Duodenal mucosa (tissue), 2 donors: Measurements from ENCODE around the gene EIF4EBP2.

Source experiments
- H3K27ac ChIP-seq: one replicate; pipeline ENCODE4 v1.7.0; 2013; ENCODE audit warnings: low read depth, low read length
- H3K27me3 ChIP-seq, 2 donors: one replicate each; pipeline ENCODE4 v1.7.0; 2013; ENCODE audit warnings: low read length in 2 of 2, control low read depth in 1 of 2; ENCODE audit not compliant: insufficient read depth in 2 of 2, control insufficient read depth in 1 of 2
- H3K36me3 ChIP-seq, 2 donors: one replicate each; pipeline ENCODE4 v1.7.0; 2013; ENCODE audit warnings: low read length in 2 of 2, control low read depth in 1 of 2; ENCODE audit not compliant: insufficient read depth in 2 of 2, control insufficient read depth in 1 of 2
- H3K4me1 ChIP-seq, 2 donors: one replicate each; pipeline ENCODE4 v1.7.0; 2013; ENCODE audit warnings: low read length in 2 of 2, control low read depth in 1 of 2; ENCODE audit not compliant: insufficient read depth in 2 of 2, control insufficient read depth in 1 of 2
- H3K4me3 ChIP-seq, 2 donors: one replicate each; pipeline ENCODE4 v1.7.0; 2013; ENCODE audit warnings: low read length in 2 of 2, low read depth in 1 of 2
- H3K9ac ChIP-seq, 2 donors: one replicate each; pipeline ENCODE4 v1.7.0; 2013; ENCODE audit warnings: low read length in 2 of 2, low read depth in 1 of 2
- H3K9me3 ChIP-seq, 2 donors: one replicate each; pipeline ENCODE4 v1.7.0; 2013; ENCODE audit warnings: low read length in 2 of 2, control low read depth in 1 of 2; ENCODE audit not compliant: control insufficient read depth in 1 of 2

EIF4EBP2 gene

DNA sequence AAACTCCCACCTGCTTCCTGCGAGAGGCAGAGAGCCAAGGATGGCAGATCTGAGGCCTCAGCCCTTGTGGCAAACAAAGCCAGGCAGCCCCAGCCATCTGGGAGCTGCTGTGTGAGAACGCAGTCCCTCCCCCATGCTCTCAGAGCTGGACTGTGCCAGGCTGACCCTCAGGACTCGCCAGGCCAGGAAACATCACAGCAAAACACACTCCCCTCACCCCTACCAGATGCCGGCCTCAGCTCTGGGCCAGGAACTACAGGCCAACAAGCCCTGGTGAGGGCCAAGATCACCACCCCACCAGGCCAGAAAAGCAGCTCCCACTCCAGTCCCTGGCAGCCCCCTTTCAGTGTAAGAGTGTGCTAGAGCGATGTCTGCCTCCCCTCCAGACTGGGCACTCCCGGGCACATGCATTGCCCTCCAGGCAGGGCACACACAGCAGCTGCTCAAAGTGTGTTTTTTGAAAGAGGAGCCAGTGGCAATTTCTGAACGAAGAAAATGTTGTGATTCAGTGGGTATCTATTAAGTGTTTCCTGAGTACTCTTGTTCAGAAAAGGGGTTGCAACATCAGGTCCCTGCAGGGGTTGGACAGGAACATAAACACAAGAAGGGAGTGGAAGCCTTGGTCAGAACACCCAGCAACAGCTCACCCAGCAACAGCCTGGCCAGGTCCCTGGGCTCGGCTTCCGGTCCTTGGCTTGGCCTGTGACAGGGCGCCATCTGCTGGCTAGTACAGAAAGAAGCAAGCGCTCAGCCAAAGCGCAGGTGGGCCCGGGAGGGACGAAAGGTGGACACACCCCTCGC, 39.8 kb upstream of the EIF4EBP2 start:
- H3K27me3 ChIP-seq, result no peaks in the 10 kb centered on the region
- H3K36me3 ChIP-seq, result peaks cover 0 to 3% of the 10 kb centered on the region in 2 donors
- H3K9me3 ChIP-seq, result no peaks in the 10 kb centered on the region
- H3K4me3 ChIP-seq, result peak overlapping the region in 1 of 2 donors; percentile 2
- peak overlapping the region in 1 of 2 donors; percentile 15 for H3K9ac ChIP-seq
- H3K27ac ChIP-seq, result peak overlapping the region; percentile 27
- H3K4me1 ChIP-seq, result peaks cover 11 to 14% of the 10 kb centered on the region in 2 donors

DNA sequence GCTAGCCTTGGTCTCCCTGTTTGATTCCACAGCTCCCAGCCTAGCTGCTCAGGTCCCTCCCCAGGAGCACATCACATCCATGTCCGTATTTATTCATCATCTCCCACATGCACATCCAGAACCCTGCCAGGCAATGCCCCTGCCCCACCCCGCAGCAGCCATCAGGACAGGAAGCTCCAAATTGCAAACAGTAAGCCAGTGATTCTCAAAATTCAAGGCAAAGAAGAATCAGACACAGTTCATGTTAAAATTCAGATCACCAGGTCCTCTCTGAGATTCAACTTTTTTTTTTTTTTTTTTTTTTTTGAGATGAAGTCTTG, 39.2 kb upstream of the EIF4EBP2 start:
- H3K4me1 ChIP-seq, result peaks cover 11 to 15% of the 10 kb centered on the region in 2 donors
- no peaks in the 10 kb centered on the region for H3K27me3 ChIP-seq
- H3K9me3 ChIP-seq, result no peaks in the 10 kb centered on the region
- H3K9ac ChIP-seq, result no peak overlapping the region
- H3K36me3 ChIP-seq, result peaks cover 0 to 3% of the 10 kb centered on the region in 2 donors
- H3K4me3 ChIP-seq, result peak overlapping the region in 1 of 2 donors; percentile 2
- H3K27ac ChIP-seq, result no peak overlapping the region

DNA sequence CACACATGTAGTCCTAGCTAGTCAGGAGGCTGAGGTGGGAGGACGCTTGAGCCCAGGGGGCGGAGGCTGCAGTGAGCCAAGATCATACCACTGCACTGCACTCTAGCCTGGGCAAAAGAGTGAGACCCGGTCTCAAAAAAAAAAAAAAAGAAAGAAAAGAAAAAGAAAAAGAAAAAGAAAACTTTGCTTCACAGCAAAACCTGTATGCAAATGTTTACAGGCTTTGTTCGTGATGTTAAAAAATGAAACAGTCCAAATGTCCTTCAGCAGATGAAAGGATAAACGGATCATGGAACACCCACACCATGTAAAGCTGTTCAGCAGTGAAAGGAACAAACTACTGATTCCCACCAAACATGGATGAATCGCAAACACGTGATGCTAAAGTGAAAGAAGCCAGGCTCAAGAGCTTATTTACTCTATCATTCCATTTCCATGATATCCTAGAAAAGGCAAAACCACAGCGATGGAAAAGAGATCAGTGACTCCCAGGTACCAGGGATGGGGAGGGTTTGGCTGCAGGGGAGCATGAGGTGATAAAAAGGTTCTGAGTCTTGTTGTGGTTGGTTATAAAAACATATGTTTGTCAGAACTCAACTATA, 36.6 kb upstream of the EIF4EBP2 start:
- Histone ChIP-seq H3K27ac (no peak overlapping the region), H3K4me3 (no peak overlapping the region), H3K36me3 (no peaks in the 10 kb centered on the region), H3K4me1 (peaks cover 11 to 15% of the 10 kb centered on the region in 2 donors), H3K27me3 (no peaks in the 10 kb centered on the region), H3K9me3 (no peaks in the 10 kb centered on the region), H3K9ac (no peak overlapping the region)

DNA sequence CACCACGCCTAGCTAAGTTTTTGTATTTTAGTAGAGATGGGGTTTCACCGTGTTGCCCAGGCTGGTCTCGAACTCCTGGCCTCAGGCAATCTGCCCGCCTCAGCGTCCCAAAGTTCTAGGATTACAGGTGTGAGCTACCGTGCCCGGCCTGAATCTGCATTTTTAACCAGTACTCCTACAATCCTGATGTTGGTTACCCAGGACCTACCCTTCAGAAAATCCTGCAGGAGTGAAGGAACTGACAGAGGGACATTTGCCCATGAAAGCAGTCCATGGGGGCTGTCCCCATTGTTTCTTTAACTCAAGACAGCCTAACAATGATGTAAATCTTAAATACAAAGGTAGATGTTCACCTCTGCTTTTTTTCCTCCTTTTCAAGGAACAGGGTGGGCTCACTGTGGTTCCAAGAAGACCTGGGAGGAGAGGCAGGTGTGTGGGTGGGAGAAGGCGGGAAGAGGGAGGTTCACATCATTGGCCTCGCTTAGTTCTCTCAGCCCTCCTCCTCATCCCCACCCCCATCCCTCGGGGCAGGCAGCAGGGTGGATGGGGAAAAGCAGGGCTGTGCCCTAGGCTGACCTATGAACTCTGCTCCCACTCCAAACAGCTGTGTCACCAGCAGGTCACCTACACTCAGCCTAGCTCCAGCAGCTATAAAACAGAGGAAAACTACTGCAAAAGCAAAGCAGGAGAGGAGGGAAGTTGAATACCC, 35.0 kb upstream of the EIF4EBP2 start:
- H3K4me1 ChIP-seq, result peaks cover 8 to 12% of the 10 kb centered on the region in 2 donors
- no peak overlapping the region for H3K9ac ChIP-seq
- no peaks in the 10 kb centered on the region for H3K9me3 ChIP-seq
- H3K27me3 ChIP-seq, result no peaks in the 10 kb centered on the region
- no peak overlapping the region for H3K4me3 ChIP-seq
- no peaks in the 10 kb centered on the region for H3K36me3 ChIP-seq
- no peak overlapping the region for H3K27ac ChIP-seq

DNA sequence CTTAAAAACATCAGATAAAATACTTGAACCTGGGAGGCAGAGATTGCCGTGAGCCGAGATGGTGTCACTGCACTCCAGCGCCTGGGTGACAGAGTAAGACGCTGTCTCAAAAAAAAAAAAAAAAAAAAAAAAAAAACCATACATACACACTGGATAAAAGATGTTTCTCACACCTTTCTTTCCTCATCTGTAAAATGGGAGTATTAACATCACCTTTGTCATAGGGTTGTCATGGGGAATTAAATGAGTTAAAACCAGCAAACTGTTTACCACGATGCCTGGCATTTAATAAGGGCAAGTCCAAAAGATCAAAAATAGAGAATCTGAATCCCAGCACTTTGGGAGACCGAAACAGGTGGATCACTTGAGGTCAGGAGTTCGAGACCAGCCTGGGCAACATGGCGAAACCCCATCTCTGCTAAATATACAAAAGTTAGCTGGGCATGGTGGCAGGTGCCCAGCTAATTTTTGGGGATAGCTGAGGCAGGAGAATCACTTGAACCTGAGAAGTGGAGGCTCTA, 34.4 kb upstream of the EIF4EBP2 start:
- no peak overlapping the region for H3K9ac ChIP-seq
- H3K36me3 ChIP-seq, result no peaks in the 10 kb centered on the region
- H3K27me3 ChIP-seq, result no peaks in the 10 kb centered on the region
- peaks cover 2 to 5% of the 10 kb centered on the region in 2 donors for H3K4me1 ChIP-seq
- no peak overlapping the region for H3K27ac ChIP-seq
- H3K4me3 ChIP-seq, result no peak overlapping the region
- H3K9me3 ChIP-seq, result no peaks in the 10 kb centered on the region

DNA sequence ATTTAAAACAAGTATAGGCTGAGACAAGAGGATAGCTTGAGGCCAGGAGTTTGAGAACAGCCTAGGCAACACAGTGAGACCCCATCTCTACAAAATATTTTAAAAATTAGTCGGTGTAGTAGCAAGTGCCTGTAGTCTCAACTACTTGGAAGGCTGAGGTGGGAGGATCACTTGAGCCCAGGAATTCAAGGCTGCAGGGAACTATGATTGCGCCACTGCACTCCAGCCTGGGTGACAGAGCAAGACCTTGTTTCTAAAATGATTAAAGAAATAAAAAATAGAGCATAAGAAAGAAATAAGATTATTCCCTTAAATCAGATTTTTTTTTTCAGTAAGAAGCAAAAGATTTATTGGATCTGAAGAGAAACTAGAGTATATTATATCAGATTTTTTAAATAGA, 33.2 kb upstream of the EIF4EBP2 start:
- H3K27me3 ChIP-seq, result no peaks in the 10 kb centered on the region
- no peak overlapping the region for H3K9ac ChIP-seq
- no peaks in the 10 kb centered on the region for H3K9me3 ChIP-seq
- no peaks in the 10 kb centered on the region for H3K36me3 ChIP-seq
- no peak overlapping the region for H3K4me3 ChIP-seq
- no peak overlapping the region for H3K27ac ChIP-seq
- H3K4me1 ChIP-seq, result peaks cover 0 to 3% of the 10 kb centered on the region in 2 donors

DNA sequence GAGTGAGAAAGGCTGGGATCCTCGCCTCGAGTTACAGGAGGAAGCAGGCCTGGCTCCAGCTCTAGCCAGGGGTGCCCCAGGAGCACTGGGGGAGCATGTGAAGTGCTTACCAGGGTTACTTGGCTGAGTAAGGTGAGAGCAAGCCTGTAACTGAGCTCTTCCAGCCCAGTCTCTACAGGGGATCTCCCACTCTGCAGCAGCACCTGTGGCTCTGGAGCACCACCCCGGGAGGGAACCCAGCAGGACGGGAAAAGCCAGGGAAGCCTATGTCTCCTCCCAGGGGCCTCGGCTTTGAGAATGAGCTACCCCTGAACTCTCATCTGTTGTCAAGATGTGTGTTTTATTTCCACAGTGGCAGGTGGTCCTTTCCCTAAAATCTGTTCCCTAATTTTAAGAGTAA, 32.1 kb upstream of the EIF4EBP2 start:
- Histone ChIP-seq H3K36me3 (no peaks in the 10 kb centered on the region), H3K4me1 (peaks cover 0 to 3% of the 10 kb centered on the region in 2 donors), H3K9ac (no peak overlapping the region), H3K9me3 (no peaks in the 10 kb centered on the region), H3K27ac (no peak overlapping the region), H3K4me3 (no peak overlapping the region), H3K27me3 (no peaks in the 10 kb centered on the region)

DNA sequence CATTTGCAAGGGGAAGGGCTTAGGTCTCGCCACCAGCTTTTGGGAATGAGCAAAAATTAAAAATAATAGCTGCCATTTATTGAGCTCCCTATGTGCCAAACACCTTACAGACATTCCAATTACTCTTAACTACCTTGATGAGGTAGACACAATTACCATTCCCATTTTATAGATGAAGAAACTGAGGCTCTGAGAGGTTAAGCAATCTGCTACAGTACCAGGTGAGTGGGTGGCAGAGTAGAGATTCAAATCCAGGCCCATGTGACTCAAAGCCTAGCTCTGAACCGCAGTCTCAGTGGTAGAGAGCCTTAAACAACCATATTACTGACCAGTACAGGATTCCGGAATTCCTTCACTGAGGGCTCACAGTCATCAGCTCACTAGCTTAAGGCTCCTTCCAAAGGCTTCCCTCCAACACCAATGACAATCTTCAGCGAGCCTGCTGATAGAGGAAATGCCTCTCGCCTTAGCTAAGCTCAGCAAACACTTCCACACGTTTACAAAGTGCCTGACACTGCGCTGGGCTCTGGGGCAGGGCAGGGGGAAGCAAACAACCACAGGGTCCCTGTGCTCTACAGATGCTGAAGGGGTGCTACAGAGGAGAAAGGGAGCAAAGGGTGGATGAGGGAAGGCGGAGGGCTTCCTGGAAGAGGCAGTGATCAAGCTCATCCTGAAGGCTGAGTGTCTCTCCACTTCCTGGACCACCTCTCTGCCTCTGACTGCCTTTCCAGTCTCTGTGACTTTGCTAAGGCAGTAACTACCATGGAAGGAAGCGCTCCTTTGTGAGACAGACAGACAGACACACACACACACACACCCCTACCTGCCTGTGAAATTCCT, 28.9 kb upstream of the EIF4EBP2 start:
- H3K4me1 ChIP-seq, result peaks cover 0 to 7% of the 10 kb centered on the region in 2 donors
- no peaks in the 10 kb centered on the region for H3K36me3 ChIP-seq
- H3K9ac ChIP-seq, result no peak overlapping the region
- no peak overlapping the region for H3K4me3 ChIP-seq
- H3K27ac ChIP-seq, result no peak overlapping the region
- peaks cover 0 to 4% of the 10 kb centered on the region in 2 donors for H3K9me3 ChIP-seq
- H3K27me3 ChIP-seq, result no peaks in the 10 kb centered on the region

DNA sequence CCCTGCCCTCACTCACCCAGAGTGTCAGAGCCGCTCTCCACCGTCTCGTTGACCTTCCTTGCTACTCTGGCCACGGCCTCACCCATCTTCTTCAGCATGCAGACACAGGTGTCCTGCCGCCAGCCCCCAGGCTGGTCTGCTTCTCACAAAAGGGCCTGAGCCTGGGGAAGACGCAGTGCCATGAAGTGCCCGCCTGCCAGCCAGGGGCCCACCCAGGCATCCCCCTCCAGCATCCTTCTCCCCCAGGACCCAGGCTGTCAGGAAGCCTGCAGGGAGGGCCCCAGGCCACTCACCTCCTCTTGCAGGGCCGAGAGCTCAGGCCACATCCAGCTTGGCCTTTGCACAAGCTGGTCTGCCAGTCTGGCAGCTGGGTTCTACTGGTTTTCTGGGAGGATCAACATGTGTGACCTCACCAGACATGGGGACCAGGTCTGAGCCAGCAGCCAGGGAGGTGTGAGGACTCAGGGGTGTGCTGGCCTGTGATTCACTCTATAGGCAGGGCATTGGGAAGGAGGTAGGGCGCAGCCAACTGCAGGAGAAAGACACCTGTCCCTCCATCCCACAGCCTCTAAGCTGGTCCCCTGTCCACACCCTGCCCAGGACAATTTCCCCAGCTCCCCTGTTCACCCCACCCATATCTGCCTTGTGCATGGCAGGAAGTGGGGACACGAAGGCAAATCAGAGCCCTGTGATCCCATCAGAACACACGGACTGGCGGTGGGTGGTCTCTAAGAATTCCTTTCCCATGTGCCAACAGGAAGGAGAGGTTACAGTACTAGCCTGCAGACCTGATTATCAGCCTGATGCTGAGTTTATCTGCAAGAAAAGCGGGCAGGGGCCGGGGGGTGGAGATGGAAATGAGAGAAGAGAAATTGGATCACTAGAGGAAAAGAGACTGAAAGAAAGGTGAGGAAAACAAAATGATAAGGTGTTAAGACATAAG, 27.2 kb upstream of the EIF4EBP2 start:
- no peaks in the 10 kb centered on the region for H3K36me3 ChIP-seq
- H3K4me3 ChIP-seq, result no peak overlapping the region
- H3K27me3 ChIP-seq, result no peaks in the 10 kb centered on the region
- peaks cover 0 to 4% of the 10 kb centered on the region in 2 donors for H3K9me3 ChIP-seq
- H3K9ac ChIP-seq, result no peak overlapping the region
- H3K27ac ChIP-seq, result no peak overlapping the region
- peaks cover 7 to 11% of the 10 kb centered on the region in 2 donors for H3K4me1 ChIP-seq
